ENCODE data around the gene TCF4. TPM values are rescaled to one million over a fixed set of nuclear protein-coding genes. Genes with fewer than 3 reads are reported as not detected.
A peak's percentile ranks its signal among the peaks of the same experiment; 100 is the strongest.

Gene TCF4
- total RNA-seq, 1 experiment from 2014 or later: 2.3 TPM

GRCh38 chr18:55404136-55404830 is 183.7 kb downstream of the TCF4 start:
- ChIA-PET CTCF (no interaction called here), POLR2A (no interaction called here)
- Histone ChIP-seq H3K36me3 (ENCODE audit: control insufficient read depth, insufficient read depth, low read length) (no peaks in the 10 kb centered on the region), H3K27ac (ENCODE audit: low read length) (peak overlapping the region; percentile 90; the same call in 1 of the 2 replicates), H3K9me3 (ENCODE audit: control insufficient read depth, insufficient read depth, low read depth, low read length) (no peaks in the 10 kb centered on the region), H3K27me3 (ENCODE audit: control insufficient read depth, insufficient read depth, low read length) (no peaks in the 10 kb centered on the region), H3K4me1 (ENCODE audit: control insufficient read depth, insufficient read depth, low read length) (peaks cover 9% of the 10 kb centered on the region), H3K4me3 (ENCODE audit: low read depth in 2 of 2, low read length in 2 of 2) (no peak overlapping the region)
- ATAC-seq: no peak
- intact Hi-C loops (cut with micrococcal nuclease; ENCODE audit: unreplicated experiment) (no loop called here), in situ Hi-C loops (cut with HindIII; ENCODE audit: low pct_unique_long_range_greater_than_20kb, low sequenced_read_pairs) (no loop called here)
- no TSS peak for BruUV-seq (replicated peaks)
- DNase-seq (ENCODE audit: low read depth, low spot score): no peak
- TF ChIP-seq TCF7L2 (IDR thresholded peaks at IDR 0.05; ENCODE audit: low read depth, low read length) (no peak), POLR2AphosphoS5 (IDR thresholded peaks at IDR 0.05; ENCODE audit: low read depth, low read length) (no peak), CTCF (IDR thresholded peaks at IDR 0.05) (no peak), SIN3A (IDR thresholded peaks at IDR 0.05; ENCODE audit: borderline replicate concordance, insufficient read depth, low read depth, low read length) (no peak), REST (IDR thresholded peaks at IDR 0.05; ENCODE audit: insufficient read depth in 1 of 2, low read depth in 2 of 2, low read length in 1 of 2) (no peak)

GRCh38 chr18:55403421-55403949 is 184.5 kb downstream of the TCF4 start:
- DNase-seq (ENCODE audit: low read depth, low spot score) (no peak), ATAC-seq (no peak)
- intact Hi-C loops (cut with micrococcal nuclease; ENCODE audit: unreplicated experiment): no loop called here
- TF ChIP-seq REST (IDR thresholded peaks at IDR 0.05; ENCODE audit: insufficient read depth in 1 of 2, low read depth in 2 of 2, low read length in 1 of 2): no peak
- TF ChIP-seq CTCF (IDR thresholded peaks at IDR 0.05): no peak
- no peak for TF ChIP-seq TCF7L2 (IDR thresholded peaks at IDR 0.05; ENCODE audit: low read depth, low read length)
- TF ChIP-seq SIN3A (IDR thresholded peaks at IDR 0.05; ENCODE audit: borderline replicate concordance, insufficient read depth, low read depth, low read length): no peak
- no peak for TF ChIP-seq POLR2AphosphoS5 (IDR thresholded peaks at IDR 0.05; ENCODE audit: low read depth, low read length)
- no TSS peak for BruUV-seq (replicated peaks)
- in situ Hi-C loops (cut with HindIII; ENCODE audit: low pct_unique_long_range_greater_than_20kb, low sequenced_read_pairs): no loop called here
- Histone ChIP-seq H3K9me3 (ENCODE audit: control insufficient read depth, insufficient read depth, low read depth, low read length) (no peaks in the 10 kb centered on the region), H3K36me3 (ENCODE audit: control insufficient read depth, insufficient read depth, low read length) (no peaks in the 10 kb centered on the region), H3K4me1 (ENCODE audit: control insufficient read depth, insufficient read depth, low read length) (peaks cover 9% of the 10 kb centered on the region), H3K4me3 (ENCODE audit: low read depth in 2 of 2, low read length in 2 of 2) (no peak overlapping the region), H3K27ac (ENCODE audit: low read length) (peak overlapping the region; percentile 90; the same call in 1 of the 2 replicates), H3K27me3 (ENCODE audit: control insufficient read depth, insufficient read depth, low read length) (no peaks in the 10 kb centered on the region)
- ChIA-PET CTCF (no interaction called here), POLR2A (no interaction called here)

All from Panc1 (cell line).